NT2/D1 (cell line): ENCODE results near the gene RAB12.

ENCODE experiments used
- SUZ12 ChIP-seq: IDR thresholded peaks from 2 replicates; pipeline ENCODE4 v1.6.1; 2011; ENCODE audit not compliant: insufficient read length, insufficient read depth; ENCODE audit errors: extremely low read depth
- YY1 ChIP-seq: IDR thresholded peaks from 2 replicates; pipeline ENCODE4 v1.6.1; 2011; ENCODE audit not compliant: insufficient read length, insufficient read depth
- ZNF274 ChIP-seq: IDR thresholded peaks from 2 replicates; pipeline ENCODE4 v1.6.1; 2011; ENCODE audit warnings: mild to moderate bottlenecking, low read depth, low read length

GRCh38 chr18:8643326-8643878 is 34.2 kb downstream of the RAB12 start:
- no peak for TF ChIP-seq YY1
- TF ChIP-seq ZNF274 = no peak
- TF ChIP-seq SUZ12 = no peak
